ENCODE results near the gene ZNF766. TPM values are rescaled to one million over a fixed set of nuclear protein-coding genes. Genes with fewer than 3 reads are reported as not detected.
A peak's percentile ranks its signal among the peaks of the same experiment; 100 is the strongest.

ZNF766 gene
- polyA plus RNA-seq, 3 donors, result 4.0 to 15.0 (median 8.8) TPM

GRCh38 chr19:52322429-52322828, 53.0 kb downstream of the ZNF766 start:
- Mint-ChIP-seq H3K9me3 (peaks cover 80 to 98% (median 95%) of the 10 kb centered on the region in 7 donors), H3K27ac (no peak overlapping the region), H3K27me3 (ENCODE audit: low read depth in 3 of 3) (no peaks in the 10 kb centered on the region), H3K4me1 (no peaks in the 10 kb centered on the region), H3K4me3 (no peak overlapping the region), H3K36me3 (peaks cover 56 to 57% of the 10 kb centered on the region in 2 donors)
- Histone ChIP-seq H3K4me1 (ENCODE audit: control insufficient read depth in 1 of 2, insufficient read depth in 2 of 2, low read length in 2 of 2) (no peaks in the 10 kb centered on the region), H4K20me1 (ENCODE audit: insufficient read depth, low read length) (no peaks in the 10 kb centered on the region), H3K36me3 (replicated peaks in 1 of 2; ENCODE audit: control insufficient read depth in 1 of 2, insufficient read depth in 2 of 2, low read length in 2 of 2) (peaks cover 51 to 62% of the 10 kb centered on the region in 2 donors), H2AFZ (ENCODE audit: insufficient read depth, low read depth, low read length, poor library complexity, severe bottlenecking) (no peak overlapping the region), H3K4me3 (replicated peaks in 1 of 3; ENCODE audit: low read depth in 2 of 3, low read length in 3 of 3) (peak overlapping the region in 1 of 3 experiments; percentile 56), H3K9ac (ENCODE audit: insufficient read depth, low read length, poor library complexity, severe bottlenecking) (no peak overlapping the region), H3K27ac (ENCODE audit: low read depth in 1 of 2, low read length in 2 of 2) (no peak overlapping the region), H3K9me3 (replicated peaks in 1 of 2; ENCODE audit: control insufficient read depth in 1 of 2, insufficient read depth in 1 of 2, low read length in 2 of 2) (peaks cover 44 to 99% of the 10 kb centered on the region in 2 donors), H3K4me2 (replicated peaks; ENCODE audit: extremely low read depth, low read length, poor library complexity, severe bottlenecking) (no peak overlapping the region), H3K27me3 (ENCODE audit: control insufficient read depth in 2 of 2, insufficient read depth in 2 of 2, low read length in 2 of 2) (no peaks in the 10 kb centered on the region), H3K79me2 (ENCODE audit: insufficient read depth, low read length) (no peaks in the 10 kb centered on the region)
- no peak for TF ChIP-seq CTCF (IDR thresholded peaks at IDR 0.05)
- DNase-seq, result no peak
- intact Hi-C loops (cut with micrococcal nuclease), result no loop called here
- WGBS (ENCODE audit: insufficient coverage), result no CpG with 5 or more reads among the region's 6 CpGs

- no peaks in the 10 kb centered on the region for H3K79me2 ChIP-seq (ENCODE audit: insufficient read depth, low read length)
- peaks cover 6 to 8% of the 10 kb centered on the region in 2 donors for H3K4me1 ChIP-seq (ENCODE audit: control insufficient read depth in 1 of 2, insufficient read depth in 2 of 2, low read length in 2 of 2)
- no peak for TF ChIP-seq CTCF (IDR thresholded peaks at IDR 0.05)
- no peak overlapping the region for H3K27ac ChIP-seq (ENCODE audit: low read depth in 1 of 2, low read length in 2 of 2)
- H3K4me1 Mint-ChIP-seq, result peaks cover 4% of the 10 kb centered on the region
- H3K27me3 ChIP-seq (ENCODE audit: control insufficient read depth in 2 of 2, insufficient read depth in 2 of 2, low read length in 2 of 2), result no peaks in the 10 kb centered on the region
- H3K9me3 Mint-ChIP-seq, result peaks cover 55 to 96% (median 88%) of the 10 kb centered on the region in 7 donors
- H2AFZ ChIP-seq (ENCODE audit: insufficient read depth, low read depth, low read length, poor library complexity, severe bottlenecking), result no peak overlapping the region
- peaks cover 82 to 90% of the 10 kb centered on the region in 2 donors for H3K9me3 ChIP-seq (replicated peaks in 1 of 2; ENCODE audit: control insufficient read depth in 1 of 2, insufficient read depth in 1 of 2, low read length in 2 of 2)
- no peak overlapping the region for H3K9ac ChIP-seq (ENCODE audit: insufficient read depth, low read length, poor library complexity, severe bottlenecking)
- 88% methylated on average over 8 of the region's 10 CpGs for WGBS (ENCODE audit: insufficient coverage)
- H3K36me3 Mint-ChIP-seq, result peaks cover 1 to 8% of the 10 kb centered on the region in 2 donors
- H3K4me2 ChIP-seq (replicated peaks; ENCODE audit: extremely low read depth, low read length, poor library complexity, severe bottlenecking), result no peak overlapping the region
- H3K27me3 Mint-ChIP-seq (ENCODE audit: low read depth in 3 of 3), result peaks cover 0 to 2% (median 0%) of the 10 kb centered on the region in 3 donors
- intact Hi-C loops (cut with micrococcal nuclease), result no loop called here
- H3K4me3 ChIP-seq (replicated peaks in 1 of 3; ENCODE audit: low read depth in 2 of 3, low read length in 3 of 3), result peak overlapping the region in 1 of 3 experiments; percentile 27
- DNase-seq, result no peak
- H3K27ac Mint-ChIP-seq, result no peak overlapping the region
- H3K4me3 Mint-ChIP-seq, result no peak overlapping the region
- H4K20me1 ChIP-seq (ENCODE audit: insufficient read depth, low read length), result no peaks in the 10 kb centered on the region
- no peaks in the 10 kb centered on the region for H3K36me3 ChIP-seq (replicated peaks in 1 of 2; ENCODE audit: control insufficient read depth in 1 of 2, insufficient read depth in 2 of 2, low read length in 2 of 2)
Measured at GRCh38 chr19:52331757-52332156, 62.4 kb downstream of the ZNF766 start.
